Keratinocyte (primary cell): ENCODE results near the gene ENPP6. TPM values are rescaled to one million over a fixed set of nuclear protein-coding genes. Genes with fewer than 3 reads are reported as not detected.

Experiments
- DNase-seq: peaks from one replicate; pipeline ENCODE4 v3.0.0-alpha.2; 2011; ENCODE audit warnings: low read depth, missing footprints, low spot score
- FAIRE-seq: peaks from 2 replicates; lab custom pipeline; 2011; peaks lifted over from hg19 to GRCh38; lab: Jason Lieb, UNC
- H2AFZ ChIP-seq: 2 replicates; pipeline ENCODE4 v1.6.0; 2012; ENCODE audit warnings: low read length, control low read depth, inconsistent platforms; ENCODE audit not compliant: control insufficient read depth
- H3K27ac ChIP-seq: 2 replicates; pipeline ENCODE4 v1.5.1; 2011; ENCODE audit warnings: low read length; ENCODE audit not compliant: control insufficient read depth, insufficient read depth
- H3K27me3 ChIP-seq: 3 replicates; pipeline ENCODE4 v1.6.0; 2011; ENCODE audit warnings: low read length; ENCODE audit not compliant: control insufficient read depth, insufficient read depth; ENCODE audit errors: extremely low read depth
- H3K36me3 ChIP-seq, 2 experiments: 2 replicates in 1 of 2; 3 replicates in 1 of 2; pipeline ENCODE4 v1.5.1; 2011; ENCODE audit warnings: low read length in 2 of 2, mild to moderate bottlenecking in 1 of 2; ENCODE audit not compliant: control insufficient read depth in 2 of 2, insufficient read depth in 2 of 2; ENCODE audit errors: extremely low read depth in 1 of 2
- H3K4me1 ChIP-seq: 3 replicates; pipeline ENCODE4 v1.5.1; 2011; ENCODE audit warnings: low read length; ENCODE audit not compliant: control insufficient read depth, insufficient read depth; ENCODE audit errors: extremely low read depth
- H3K4me2 ChIP-seq: 3 replicates; pipeline ENCODE4 v1.6.0; 2011; ENCODE audit warnings: low read depth, low read length; ENCODE audit not compliant: control insufficient read depth, insufficient read depth; ENCODE audit errors: extremely low read depth
- H3K4me3 ChIP-seq, 3 experiments: fragments of 200-600 bp in 1 of 3; sonication (generic) in 1 of 3; 2 replicates in 2 of 3; 3 replicates in 1 of 3; pipeline ENCODE4 v1.5.1; 2011 to 2016; ENCODE audit warnings: low read length in 3 of 3, mild to moderate bottlenecking in 3 of 3, control low read depth in 2 of 3, inconsistent platforms in 1 of 3, low read depth in 1 of 3, mixed read lengths in 1 of 3, mixed run types in 1 of 3, moderate library complexity in 1 of 3; ENCODE audit not compliant: control insufficient read depth in 2 of 3, insufficient read depth in 2 of 3; ENCODE audit errors: extremely low read depth in 1 of 3
- H3K79me2 ChIP-seq: 2 replicates; pipeline ENCODE4 v1.6.0; 2012; ENCODE audit warnings: low read length; ENCODE audit not compliant: control insufficient read depth, insufficient read depth
- H3K9ac ChIP-seq: 3 replicates; pipeline ENCODE4 v1.6.0; 2011; ENCODE audit warnings: low read length; ENCODE audit not compliant: control insufficient read depth, insufficient read depth; ENCODE audit errors: extremely low read depth
- H3K9me1 ChIP-seq: 3 replicates; pipeline ENCODE4 v1.6.0; 2011; ENCODE audit warnings: low read length; ENCODE audit not compliant: control insufficient read depth, insufficient read depth; ENCODE audit errors: extremely low read depth
- H3K9me3 ChIP-seq: 2 replicates; pipeline ENCODE4 v1.5.1; 2012; ENCODE audit warnings: low read depth, low read length; ENCODE audit not compliant: control insufficient read depth
- H4K20me1 ChIP-seq: 3 replicates; pipeline ENCODE4 v1.6.0; 2011; ENCODE audit warnings: low read length; ENCODE audit not compliant: control insufficient read depth, insufficient read depth; ENCODE audit errors: extremely low read depth
- EZH2 ChIP-seq: IDR thresholded peaks from one replicate; pipeline ENCODE4 v1.6.1; 2012; ENCODE audit warnings: inconsistent platforms, mild to moderate bottlenecking, low read length, moderate library complexity
- dilution Hi-C: fragments of 300-500 bp; cut with MboI; formaldehyde crosslinking; loops from one replicate; pipeline ENCODE4 v1.7.0; 2020; ENCODE audit warnings: low sequenced_read_pairs; ENCODE audit not compliant: extremely low pct_ligation_motif_present
- polyA plus RNA-seq, 5 experiments: library from polyadenylated mRNA; depleted of rRNA in 3 of 5; stranded (reverse) in 3 of 5; stranded (forward) in 1 of 5; unstranded in 1 of 5; fragments of >200 nt; gene quantifications; 1 replicate in 1 of 5; 2 replicates in 3 of 5; 3 replicates in 1 of 5; pipeline versions ENCODE4 v1.2.1 to v1.2.3, GENCODE V29; 2011 to 2012; ENCODE audit warnings: missing spikeins in 2 of 5, low read depth in 1 of 5, low replicate concordance in 1 of 5
- TF ChIP-seq, protein P1 (sequence below), 3 experiments: IDR thresholded peaks in 1 of 3; conservative IDR thresholded peaks in 1 of 3; optimal IDR thresholded peaks in 1 of 3; 2 replicates in 2 of 3; 3 replicates in 1 of 3; pipeline versions ENCODE3 to v1.5.1; 2011; ENCODE audit warnings: low read length in 3 of 3, mild to moderate bottlenecking in 3 of 3, moderate library complexity in 2 of 3, control low read depth in 1 of 3, inconsistent platforms in 1 of 3; ENCODE audit not compliant: insufficient read depth in 2 of 3; ENCODE audit errors: extremely low read depth in 1 of 3

ENPP6 gene
- polyA plus RNA-seq, 1 donor (not counting 4 experiments of a cell fraction or from before 2014, with no cell fraction given): not detected

DNA sequence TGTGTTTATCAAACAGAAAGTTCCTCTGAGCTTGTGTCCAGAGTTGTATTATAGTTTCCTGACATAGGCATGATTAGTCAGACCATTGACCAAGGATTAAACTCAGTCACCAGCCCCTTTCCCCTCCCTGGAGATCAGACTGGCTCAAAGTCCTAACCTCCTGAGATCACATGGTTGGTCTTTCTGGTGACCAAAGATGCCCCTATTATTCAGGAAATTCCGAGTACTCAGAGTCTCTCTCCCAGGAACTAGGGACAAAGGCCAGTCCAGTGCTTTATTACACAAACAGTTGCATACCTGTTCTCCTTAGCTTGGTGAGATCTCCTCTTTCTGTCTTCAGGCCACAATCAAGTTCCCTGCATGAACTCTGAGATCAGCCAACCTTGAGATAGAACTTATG lies 14.5 kb upstream of the ENPP6 start:
- no peaks in the 10 kb centered on the region for H3K4me1 ChIP-seq
- H3K4me2 ChIP-seq: no peak overlapping the region
- FAIRE-seq: no peak
- H4K20me1 ChIP-seq: no peaks in the 10 kb centered on the region
- no peak overlapping the region for H3K9ac ChIP-seq
- no peak for DNase-seq
- H3K4me3 ChIP-seq: no peak overlapping the region
- H3K79me2 ChIP-seq: no peaks in the 10 kb centered on the region
- no peaks in the 10 kb centered on the region for H3K36me3 ChIP-seq
- no peak overlapping the region for H3K27ac ChIP-seq
- no peak overlapping the region for H2AFZ ChIP-seq
- H3K9me1 ChIP-seq: no peaks in the 10 kb centered on the region
- TF ChIP-seq EZH2: no peak
- TF ChIP-seq, protein P1, sequence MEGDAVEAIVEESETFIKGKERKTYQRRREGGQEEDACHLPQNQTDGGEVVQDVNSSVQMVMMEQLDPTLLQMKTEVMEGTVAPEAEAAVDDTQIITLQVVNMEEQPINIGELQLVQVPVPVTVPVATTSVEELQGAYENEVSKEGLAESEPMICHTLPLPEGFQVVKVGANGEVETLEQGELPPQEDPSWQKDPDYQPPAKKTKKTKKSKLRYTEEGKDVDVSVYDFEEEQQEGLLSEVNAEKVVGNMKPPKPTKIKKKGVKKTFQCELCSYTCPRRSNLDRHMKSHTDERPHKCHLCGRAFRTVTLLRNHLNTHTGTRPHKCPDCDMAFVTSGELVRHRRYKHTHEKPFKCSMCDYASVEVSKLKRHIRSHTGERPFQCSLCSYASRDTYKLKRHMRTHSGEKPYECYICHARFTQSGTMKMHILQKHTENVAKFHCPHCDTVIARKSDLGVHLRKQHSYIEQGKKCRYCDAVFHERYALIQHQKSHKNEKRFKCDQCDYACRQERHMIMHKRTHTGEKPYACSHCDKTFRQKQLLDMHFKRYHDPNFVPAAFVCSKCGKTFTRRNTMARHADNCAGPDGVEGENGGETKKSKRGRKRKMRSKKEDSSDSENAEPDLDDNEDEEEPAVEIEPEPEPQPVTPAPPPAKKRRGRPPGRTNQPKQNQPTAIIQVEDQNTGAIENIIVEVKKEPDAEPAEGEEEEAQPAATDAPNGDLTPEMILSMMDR (optimal IDR thresholded peaks at IDR 0.05 in 1 of 3, IDR thresholded peaks at IDR 0.05 in 1 of 3, conservative IDR thresholded peaks at IDR 0.05 in 1 of 3; ENCODE audit: extremely low read depth in 1 of 3, insufficient read depth in 2 of 3, low read length in 3 of 3): no peak
- H3K27me3 ChIP-seq: no peaks in the 10 kb centered on the region
- dilution Hi-C loops: no loop called here
- no peaks in the 10 kb centered on the region for H3K9me3 ChIP-seq

DNA sequence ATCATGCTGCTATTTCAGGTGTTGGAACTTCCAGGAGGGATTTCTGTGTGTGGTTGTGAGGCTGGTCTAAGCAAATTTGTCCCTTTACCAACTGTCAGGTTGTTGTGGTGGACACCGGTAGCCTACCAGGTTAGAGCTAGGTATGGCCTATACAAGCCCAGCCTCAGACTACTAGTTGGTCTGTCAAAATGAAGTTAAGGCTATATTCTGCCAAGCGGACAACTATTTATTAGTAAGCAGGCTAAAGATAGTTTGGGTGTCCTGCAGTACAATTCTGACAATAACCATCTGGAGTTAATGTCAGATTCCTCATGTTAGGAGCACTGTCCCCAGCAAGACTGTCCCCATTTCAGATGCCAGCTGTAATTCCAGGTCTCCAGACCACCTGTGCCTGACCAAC lies 13.9 kb upstream of the ENPP6 start:
- FAIRE-seq: no peak
- Histone ChIP-seq H3K4me1 (no peaks in the 10 kb centered on the region), H3K79me2 (no peaks in the 10 kb centered on the region), H3K36me3 (no peaks in the 10 kb centered on the region), H3K9ac (no peak overlapping the region), H3K4me2 (no peak overlapping the region), H3K27ac (no peak overlapping the region), H3K4me3 (no peak overlapping the region), H3K9me1 (no peaks in the 10 kb centered on the region), H2AFZ (no peak overlapping the region), H4K20me1 (no peaks in the 10 kb centered on the region), H3K9me3 (no peaks in the 10 kb centered on the region), H3K27me3 (no peaks in the 10 kb centered on the region)
- DNase-seq: no peak
- TF ChIP-seq, protein P1 (optimal IDR thresholded peaks at IDR 0.05 in 1 of 3, IDR thresholded peaks at IDR 0.05 in 1 of 3, conservative IDR thresholded peaks at IDR 0.05 in 1 of 3; ENCODE audit: extremely low read depth in 1 of 3, insufficient read depth in 2 of 3, low read length in 3 of 3): no peak
- no peak for TF ChIP-seq EZH2
- dilution Hi-C loops: no loop called here
